ENCODE results near the gene HIPK4. TPM values are rescaled to one million over a fixed set of nuclear protein-coding genes. Genes with fewer than 3 reads are reported as not detected.

Gene HIPK4
- total and polyA plus RNA-seq, 10 donors = 0.08 to 0.19 TPM; not detected in 8

- intact Hi-C loops (cut with DNase I; ENCODE audit: low total_unique reads) = no loop called here
- TF ChIP-seq POLR2A (IDR thresholded peaks at IDR 0.05) (no peak), CTCF (IDR thresholded peaks at IDR 0.05 in 8 of 11, conservative IDR thresholded peaks at IDR 0.05 in 3 of 11) (no peak), POLR2AphosphoS5 (IDR thresholded peaks at IDR 0.05) (no peak)
- no peak for DNase-seq
- H3K9me3 ChIP-seq = no peaks in the 10 kb centered on the region
- H3K4me1 ChIP-seq = no peaks in the 10 kb centered on the region
- H3K36me3 ChIP-seq = peaks cover 0 to 100% (median 85%) of the 10 kb centered on the region in 6 donors
- H3K27ac ChIP-seq = no peak overlapping the region
- 95 to 100% (median 97%) methylated on average over 2 to 5 of the region's 5 CpGs for WGBS, 5 donors
- H3K27me3 ChIP-seq (replicated peaks in 1 of 7) = no peaks in the 10 kb centered on the region
- H3K4me3 ChIP-seq = no peak overlapping the region
Observed at GRCh38 chr19:40331052-40331451, 58.9 kb downstream of the HIPK4 start.

Small RNA genes lying within 50 kb of the gene (microRNA-seq; reads per million reads assigned to microRNA genes)
- gene MIR6796 = 0.28 to 1.1 (median 0.35) reads per million in 3 donors

Small RNA genes lying within 50 kb of the gene (small RNA-seq; reads per million reads assigned to genes)
- gene MIR6796 (0 to 0.14 (median 0.03) reads per million in 4 donors), gene RF00019 (0 reads per million in 4 donors)

Other genes with a start within 250 kb of the HIPK4 start
- gene MAP3K10, start 198.8 kb downstream of the HIPK4 start, total RNA-seq = 10 to 100 TPM; 14.0 to 25.6 (median 17.9) TPM
- 10 to 100 TPM in 1 of 3 donors, 1 to 10 TPM in 2; 4.3 to 23.0 (median 8.4) TPM for gene MAP3K10, start 198.8 kb downstream of the HIPK4 start, polyA plus RNA-seq
- gene TTC9B, start 171.8 kb downstream of the HIPK4 start, total RNA-seq = not detected
- gene TTC9B, start 171.8 kb downstream of the HIPK4 start, polyA plus RNA-seq = not detected
- gene CCNP, start 163.5 kb downstream of the HIPK4 start, total RNA-seq = under 1 TPM in 2 of 7 donors, not detected in 5; 0.43 to 0.47 TPM
- under 1 TPM; 0.18 to 0.43 (median 0.26) TPM for gene CCNP, start 163.5 kb downstream of the HIPK4 start, polyA plus RNA-seq
- 100 to 1,000 TPM in 4 of 7 donors, 10 to 100 TPM in 3; 95.1 to 134 (median 112) TPM for gene AKT2, start 104.8 kb downstream of the HIPK4 start, total RNA-seq
- 10 to 100 TPM; 28.8 to 75.7 (median 37.1) TPM for gene AKT2, start 104.8 kb downstream of the HIPK4 start, polyA plus RNA-seq
- 10 to 100 TPM; 10.2 to 21.9 (median 13.2) TPM for gene C19orf47, start 41.8 kb downstream of the HIPK4 start, total RNA-seq
- gene C19orf47, start 41.8 kb downstream of the HIPK4 start, polyA plus RNA-seq = 10 to 100 TPM in 1 of 3 donors, 1 to 10 TPM in 2; 8.2 to 14.7 (median 8.5) TPM
- gene PLD3, start 41.5 kb downstream of the HIPK4 start, total RNA-seq = 100 to 1,000 TPM; 187 to 589 (median 326) TPM
- 100 to 1,000 TPM in 1 of 3 donors, 10 to 100 TPM in 2; 61.3 to 120 (median 81.6) TPM for gene PLD3, start 41.5 kb downstream of the HIPK4 start, polyA plus RNA-seq
- gene PRX, start 23.2 kb upstream of the HIPK4 start, total RNA-seq = 1 to 10 TPM; 1.7 to 3.4 (median 3.0) TPM
- 1 to 10 TPM in 1 of 3 donors, under 1 TPM in 2; 0.50 to 1.8 (median 0.56) TPM for gene PRX, start 23.2 kb upstream of the HIPK4 start, polyA plus RNA-seq
- 10 to 100 TPM in 6 of 7 donors, 1 to 10 TPM in 1; 9.8 to 19.7 (median 13.2) TPM for gene SERTAD1, start 35.8 kb upstream of the HIPK4 start, total RNA-seq
- 10 to 100 TPM in 1 of 3 donors, 1 to 10 TPM in 2; 8.5 to 14.9 (median 9.4) TPM for gene SERTAD1, start 35.8 kb upstream of the HIPK4 start, polyA plus RNA-seq
- gene SERTAD3, start 54.2 kb upstream of the HIPK4 start, total RNA-seq = 10 to 100 TPM; 21.5 to 51.4 (median 30.9) TPM
- 10 to 100 TPM; 21.8 to 32.6 (median 23.5) TPM for gene SERTAD3, start 54.2 kb upstream of the HIPK4 start, polyA plus RNA-seq
- 100 to 1,000 TPM in 6 of 7 donors, 10 to 100 TPM in 1; 92.3 to 243 (median 179) TPM for gene BLVRB, start 75.6 kb upstream of the HIPK4 start, total RNA-seq
- 100 to 1,000 TPM in 2 of 3 donors, 10 to 100 TPM in 1; 90.6 to 215 (median 136) TPM for gene BLVRB, start 75.6 kb upstream of the HIPK4 start, polyA plus RNA-seq
- 1 to 10 TPM in 3 of 7 donors, under 1 TPM in 4; 0.32 to 2.3 (median 0.85) TPM for gene SPTBN4, start 76.8 kb upstream of the HIPK4 start, total RNA-seq
- gene SPTBN4, start 76.8 kb upstream of the HIPK4 start, polyA plus RNA-seq = under 1 TPM; 0.30 to 0.61 (median 0.35) TPM
- gene SHKBP1, start 186.7 kb upstream of the HIPK4 start, total RNA-seq = 100 to 1,000 TPM; 127 to 282 (median 151) TPM
- gene SHKBP1, start 186.7 kb upstream of the HIPK4 start, polyA plus RNA-seq = 100 to 1,000 TPM; 102 to 164 (median 152) TPM
- 100 to 1,000 TPM in 6 of 7 donors, 10 to 100 TPM in 1; 66.0 to 197 (median 186) TPM for gene LTBP4, start 211.2 kb upstream of the HIPK4 start, total RNA-seq
- 100 to 1,000 TPM in 1 of 3 donors, 10 to 100 TPM in 2; 26.5 to 107 (median 34.3) TPM for gene LTBP4, start 211.2 kb upstream of the HIPK4 start, polyA plus RNA-seq

Data from spleen (tissue), 11 donors.